HepG2 (cell line): Measurements from ENCODE around the gene PNP. TPM values are rescaled to one million over a fixed set of nuclear protein-coding genes. Genes with fewer than 3 reads are reported as not detected.
A peak's percentile ranks its signal among the peaks of the same experiment; 100 is the strongest.

Source experiments
- ATAC-seq: fragments of 200-7000 bp; cut with Tn5 transposase; 3 replicates; pipeline ENCODE4 v1.9.1; 2020; ENCODE audit warnings: mild to moderate bottlenecking, moderate library complexity
- BruUV-seq: library from RNA; stranded (reverse); fragments of 400-500 nt; replicated peaks from 2 replicates; lab custom pipeline; 2021; lab: Mats Ljungman, UMichigan
- CTCF ChIA-PET: fragments of 300-600 bp; formaldehyde crosslinking; extraction: SDS; loops from one replicate; lab custom pipeline; 2021; ENCODE audit warnings: low total read pairs, inconsistent platforms, low intra/inter-chr PET ratio; lab: Yijun Ruan, JAX
- POLR2A ChIA-PET: fragments of 350-600 bp; sonication (Branson Sonifier 250); formaldehyde crosslinking; loops from one replicate; lab custom pipeline; 2020; ENCODE audit warnings: antibody characterized with exemption, inconsistent platforms; lab: Yijun Ruan, JAX
- DNase-seq: peaks from one replicate; pipeline ENCODE4 v3.0.0-alpha.2; 2015; ENCODE audit warnings: low spot score
- FAIRE-seq: peaks from 3 replicates; lab custom pipeline; 2011; peaks lifted over from hg19 to GRCh38; lab: Jason Lieb, UNC
- H2AFZ ChIP-seq: one replicate; pipeline ENCODE4 v1.6.1; 2011; ENCODE audit warnings: low read length, inconsistent platforms
- H3K27ac ChIP-seq: fragments of 300-600 bp; 3 replicates; pipeline ENCODE4 v1.8.0; 2011; ENCODE audit warnings: mixed run types, mild to moderate bottlenecking, mixed read lengths, low read length, inconsistent platforms; ENCODE audit not compliant: insufficient read depth; ENCODE audit errors: extremely low read length
- H3K27me3 ChIP-seq, 2 experiments: fragments of 200-600 bp in 1 of 2; 2 replicates in 1 of 2; 3 replicates in 1 of 2; pipeline versions ENCODE4 v1.6.0 to v1.8.0; 2011; ENCODE audit warnings: low read length in 2 of 2, mild to moderate bottlenecking in 2 of 2, moderate library complexity in 2 of 2, inconsistent platforms in 1 of 2; ENCODE audit not compliant: insufficient read depth in 2 of 2, control insufficient read depth in 1 of 2
- H3K36me3 ChIP-seq, 2 experiments: fragments of 200-600 bp in 1 of 2; replicated peaks in 1 of 2; 2 replicates in 1 of 2; 3 replicates in 1 of 2; pipeline versions ENCODE4 v1.5.1 to v1.8.0; 2011; ENCODE audit warnings: low read length in 2 of 2, inconsistent platforms in 1 of 2; ENCODE audit not compliant: insufficient read depth in 2 of 2, control insufficient read depth in 1 of 2
- H3K4me1 ChIP-seq: 2 replicates; pipeline ENCODE4 v1.5.1; 2012; ENCODE audit warnings: low read length, inconsistent platforms; ENCODE audit not compliant: insufficient read depth
- H3K4me2 ChIP-seq: 2 replicates; pipeline ENCODE4 v1.6.0; 2011; ENCODE audit warnings: low read depth, low read length, inconsistent platforms
- H3K4me3 ChIP-seq, 3 experiments: fragments of 200-600 bp in 1 of 3; sonication (generic), shearing (Covaris generic) in 1 of 3; replicated peaks in 1 of 3; 2 replicates each; pipeline ENCODE4 v1.5.1; 2011 to 2016; ENCODE audit warnings: low read length in 3 of 3, inconsistent platforms in 2 of 3, low read depth in 2 of 3, mild to moderate bottlenecking in 2 of 3, control low read depth in 1 of 3, mixed read lengths in 1 of 3; ENCODE audit not compliant: insufficient read depth in 1 of 3
- H3K79me2 ChIP-seq: one replicate; pipeline ENCODE4 v1.6.1; 2011; ENCODE audit warnings: low read length, inconsistent platforms; ENCODE audit not compliant: insufficient read depth
- H3K9ac ChIP-seq: 2 replicates; pipeline ENCODE4 v1.6.0; 2011; ENCODE audit warnings: mild to moderate bottlenecking, low read depth, low read length, inconsistent platforms; ENCODE audit not compliant: insufficient read depth
- H3K9me3 ChIP-seq: 2 replicates; pipeline ENCODE4 v1.5.1; 2012; ENCODE audit warnings: mild to moderate bottlenecking, low read length
- H4K20me1 ChIP-seq: 2 replicates; pipeline ENCODE4 v1.6.0; 2011; ENCODE audit warnings: inconsistent platforms, mild to moderate bottlenecking, low read length, moderate library complexity; ENCODE audit not compliant: insufficient read depth
- CBX1 ChIP-seq: IDR thresholded peaks from one replicate; pipeline ENCODE4 v1.6.1; 2016; ENCODE audit warnings: antibody characterized with exemption, low read depth
- CEBPZ ChIP-seq: IDR thresholded peaks from 2 replicates; pipeline ENCODE4 v1.6.1; 2012; ENCODE audit warnings: low read length, improper control_type of control experiment
- GTF2F1 ChIP-seq: fragments of 150-350 bp; IDR thresholded peaks from 2 replicates; pipeline ENCODE4 v1.6.1; 2014; ENCODE audit warnings: low read length
- HDAC1 ChIP-seq: sonication (generic); formaldehyde crosslinking; IDR thresholded peaks from 2 replicates; pipeline ENCODE4 v1.5.1; 2020; ENCODE audit warnings: mild to moderate bottlenecking, missing genetic modification reagents
- ISX ChIP-seq: sonication (generic); formaldehyde crosslinking; conservative IDR thresholded peaks from 2 replicates; pipeline ENCODE4 v1.5.0; 2020; ENCODE audit warnings: missing genetic modification reagents
- KDM2A ChIP-seq: sonication (generic); formaldehyde crosslinking; IDR thresholded peaks from 2 replicates; pipeline ENCODE4 v1.4.0; 2020; ENCODE audit warnings: low read depth, missing genetic modification reagents, borderline replicate concordance
- KDM5B ChIP-seq: sonication (generic); formaldehyde crosslinking; IDR thresholded peaks from 2 replicates; pipeline ENCODE4 v1.4.0; 2020; ENCODE audit warnings: missing genetic modification reagents, mild to moderate bottlenecking, borderline replicate concordance
- NR2F1 ChIP-seq, 2 experiments: fragments of 450-650 bp in 1 of 2; formaldehyde crosslinking in 1 of 2; IDR thresholded peaks; 2 replicates each; pipeline versions ENCODE4 v1.5.0 to v1.6.1; 2016 to 2020; ENCODE audit warnings: mild to moderate bottlenecking in 1 of 2, missing compliant biosample characterization in 1 of 2, missing genetic modification reagents in 1 of 2, moderate library complexity in 1 of 2
- PHF8 ChIP-seq: sonication (generic); formaldehyde crosslinking; IDR thresholded peaks from 2 replicates; pipeline ENCODE4 v1.5.0; 2020; ENCODE audit warnings: missing genetic modification reagents
- THAP8 ChIP-seq: sonication (generic); formaldehyde crosslinking; IDR thresholded peaks from 2 replicates; pipeline ENCODE4 v1.5.1; 2020; ENCODE audit warnings: missing genetic modification reagents, mild to moderate bottlenecking, borderline replicate concordance
- ZNF143 ChIP-seq: sonication (generic); formaldehyde crosslinking; IDR thresholded peaks from 2 replicates; pipeline ENCODE4 v1.4.0; 2020; ENCODE audit warnings: missing genetic modification reagents
- ZNF430 ChIP-seq: sonication (generic); formaldehyde crosslinking; IDR thresholded peaks from 2 replicates; pipeline ENCODE4 v1.9.0; 2021; ENCODE audit warnings: mild to moderate bottlenecking, missing genetic modification reagents
- ZNF709 ChIP-seq: sonication (generic); formaldehyde crosslinking; IDR thresholded peaks from 2 replicates; pipeline ENCODE4 v1.5.0; 2020; ENCODE audit warnings: mild to moderate bottlenecking, missing genetic modification reagents
- WGBS: methylation state at CpG from one replicate; pipeline ENCODE4 v1.1.6; 2017; ENCODE audit warnings: low lambda C conversion rate; 5-methylcytosine and 5-hydroxymethylcytosine counted together
- in situ Hi-C: cut with HindIII; loops from 2 replicates; pipeline ENCODE4 v1.10.0; 2017; ENCODE audit warnings: low pct_unique_long_range_greater_than_20kb; ENCODE audit not compliant: extremely low pct_ligation_motif_present
- intact Hi-C: fragments of 100-400 bp; cut with micrococcal nuclease; formaldehyde crosslinking; loops from one replicate; pipeline ENCODE4 v1.10.0; 2022; ENCODE audit not compliant: unreplicated experiment
- polyA plus RNA-seq, 8 experiments: library from polyadenylated mRNA; depleted of rRNA in 3 of 8; stranded (reverse) in 7 of 8; unstranded in 1 of 8; fragments of >200 nt; fragmentation: Illumina TruSeq in 4 of 8; extraction: Trizol in 4 of 8; gene quantifications; 2 replicates each; pipeline versions ENCODE4 v1.2.1 to v1.2.3, GENCODE V29; 2011 to 2016; ENCODE audit warnings: low read depth in 4 of 8, missing spikeins in 1 of 8, mixed read lengths in 1 of 8; ENCODE audit not compliant: insufficient read depth in 1 of 8
- total RNA-seq, 5 experiments: library from RNA; depleted of rRNA; stranded (reverse); fragments of >200 nt; fragmentation: Illumina TruSeq; extraction: Trizol; gene quantifications; 2 replicates each; pipeline ENCODE4 v1.2.3, GENCODE V29; 2016; ENCODE audit warnings: low read depth in 1 of 5
- TF ChIP-seq, protein P1 (sequence below): sonication (generic); formaldehyde crosslinking; IDR thresholded peaks from 2 replicates; pipeline ENCODE4 v1.8.0; 2022; ENCODE audit warnings: missing genetic modification reagents, mild to moderate bottlenecking, inconsistent platforms, borderline replicate concordance
- TF ChIP-seq, protein P2 (sequence below): sonication (generic); formaldehyde crosslinking; IDR thresholded peaks from 2 replicates; pipeline ENCODE4 v1.9.0; 2021; ENCODE audit warnings: missing genetic modification reagents, mild to moderate bottlenecking, borderline replicate concordance

PNP gene
- total and polyA plus RNA-seq, 2 of the 13 experiments (the other 11 are each of a cell fraction or from before 2014, with no cell fraction given), result 45.4 to 74.8 TPM

DNA sequence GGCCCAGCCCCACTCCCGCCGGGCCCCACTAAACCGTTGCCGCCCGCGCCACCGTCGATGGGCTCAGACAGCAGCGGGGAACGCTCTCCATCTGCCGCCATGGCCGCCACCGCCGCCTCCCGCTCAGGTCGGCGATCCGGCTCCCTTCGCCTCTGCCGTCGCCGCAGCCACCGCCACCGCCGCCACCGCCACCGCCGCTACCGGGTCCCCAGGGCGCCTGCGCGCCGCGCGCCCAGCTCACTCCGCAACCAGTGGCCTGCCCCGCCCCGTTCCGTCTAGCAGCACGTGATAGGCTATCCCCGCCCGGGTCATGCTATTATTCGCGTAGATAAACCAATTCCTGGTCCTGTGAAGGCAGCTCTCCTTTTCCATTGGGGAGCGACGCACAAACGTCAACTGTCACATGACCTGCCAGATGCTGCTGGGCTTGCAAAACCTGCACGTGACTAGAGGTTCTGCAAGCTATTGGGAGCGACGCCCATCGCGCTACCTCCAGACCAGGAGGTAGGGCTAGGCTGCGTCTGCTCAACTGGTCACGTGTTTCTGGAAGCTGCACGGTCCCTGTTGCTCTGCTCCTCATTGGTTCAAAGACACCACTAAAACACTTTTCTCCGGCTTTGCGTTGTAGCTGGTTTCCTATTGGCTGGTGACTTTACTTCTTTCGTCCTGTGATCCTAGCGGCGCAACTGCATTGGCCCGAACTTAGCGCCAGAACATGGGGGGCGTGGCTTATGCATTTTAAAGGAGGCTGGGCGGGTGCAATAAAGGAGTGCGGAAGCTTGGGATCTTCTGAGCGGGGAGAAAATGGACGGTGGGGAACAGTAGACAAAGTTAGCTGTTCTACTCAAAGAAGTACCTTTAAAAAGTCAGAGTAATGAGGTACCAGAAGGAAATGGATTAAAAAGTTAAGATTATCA lies 7.7 kb upstream of the PNP start, which contains the start of gene PIP4P1:
PIP4P1 (minus strand) TSS at position 210 of the 917 bp plus-strand sequence; CDS start at position 101, 109 bp downstream.
- peak; percentile 97 for ATAC-seq
- H3K27ac ChIP-seq, result peak within 1 kb of the TSS; percentile 80
- H3K27me3 ChIP-seq, result no peaks in the 10 kb centered on the region; a peak in 1 of 5 replicates
- H3K79me2 ChIP-seq, result peaks cover 24% of the 10 kb centered on the region
- in situ Hi-C loops (loop anchor here (5.0 to 25.0 kb wide), 4 partner anchors 124 to 513 kb away; partner anchors contain the start of genes CCNB1IP1, PARP2 and RNASE4), intact Hi-C loops (loop anchor here (1.0 to 2.0 kb wide), 5 partner anchors 8 to 1015 kb away; partner anchors contain the start of genes PARP2, PNP, RAB2B and RNASE4)
- 3% methylated on average over 31 of the region's 67 CpGs for WGBS
- H3K36me3 ChIP-seq, result peaks cover 11 to 30% of the 10 kb centered on the region in 2 experiments
- H2AFZ ChIP-seq, result peak within 1 kb of the TSS; percentile 29
- H3K9ac ChIP-seq, result peak within 1 kb of the TSS; percentile 87
- H3K4me2 ChIP-seq, result peak within 1 kb of the TSS; percentile 88
- H3K4me3 ChIP-seq, result peak within 1 kb of the TSS; percentile 67 to 89 (median 78)
- no TSS peak for BruUV-seq
- peak; percentile 100 for DNase-seq
- H3K4me1 ChIP-seq, result peaks cover 56% of the 10 kb centered on the region
- peak; percentile 100 for FAIRE-seq
- H3K9me3 ChIP-seq, result no peaks in the 10 kb centered on the region
- no peaks in the 10 kb centered on the region for H4K20me1 ChIP-seq
- ChIA-PET POLR2A (interaction anchor here (0.7 to 3.6 kb wide), 36 partner anchors 8 to 610 kb away, joined by 3 to 57 read pairs (median 4); partner anchors contain the start of genes ANG, PARP2, PNP and RNASE4), CTCF (interaction anchor here (0.7 kb wide), 1 partner anchor 148 kb away, joined by 3 read pairs; no protein-coding TSS in a partner anchor)
- TF ChIP-seq, protein P1, sequence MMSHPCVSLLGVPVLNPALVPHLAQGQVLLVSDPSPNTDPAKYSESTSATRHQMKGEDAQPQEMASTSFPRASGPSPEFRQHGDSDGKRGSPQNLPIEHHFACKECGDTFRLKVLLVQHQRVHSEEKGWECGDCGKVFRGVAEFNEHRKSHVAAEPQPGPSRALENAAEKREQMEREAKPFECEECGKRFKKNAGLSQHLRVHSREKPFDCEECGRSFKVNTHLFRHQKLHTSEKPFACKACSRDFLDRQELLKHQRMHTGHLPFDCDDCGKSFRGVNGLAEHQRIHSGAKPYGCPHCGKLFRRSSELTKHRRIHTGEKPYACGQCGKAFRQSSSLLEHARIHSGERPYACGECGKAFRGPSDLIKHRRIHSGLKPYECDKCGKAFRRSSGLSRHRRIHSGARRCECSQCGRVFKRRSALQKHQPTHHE (CRISPR knock-in tag), result peak; percentile 89
- peak; percentile 80 for TF ChIP-seq KDM2A (CRISPR knock-in tag)
- TF ChIP-seq PHF8, result peak; percentile 81
- peak; percentile 70; the same call in 1 of the 2 replicates for TF ChIP-seq ZNF709 (CRISPR knock-in tag)
- no peak for TF ChIP-seq CBX1
- TF ChIP-seq GTF2F1, result peak; percentile 92; the same call in 1 of the 2 replicates
- no peak for TF ChIP-seq CEBPZ
- no peak; the same call in none of the 2 replicates for TF ChIP-seq THAP8 (CRISPR knock-in tag)
- TF ChIP-seq, protein P2, sequence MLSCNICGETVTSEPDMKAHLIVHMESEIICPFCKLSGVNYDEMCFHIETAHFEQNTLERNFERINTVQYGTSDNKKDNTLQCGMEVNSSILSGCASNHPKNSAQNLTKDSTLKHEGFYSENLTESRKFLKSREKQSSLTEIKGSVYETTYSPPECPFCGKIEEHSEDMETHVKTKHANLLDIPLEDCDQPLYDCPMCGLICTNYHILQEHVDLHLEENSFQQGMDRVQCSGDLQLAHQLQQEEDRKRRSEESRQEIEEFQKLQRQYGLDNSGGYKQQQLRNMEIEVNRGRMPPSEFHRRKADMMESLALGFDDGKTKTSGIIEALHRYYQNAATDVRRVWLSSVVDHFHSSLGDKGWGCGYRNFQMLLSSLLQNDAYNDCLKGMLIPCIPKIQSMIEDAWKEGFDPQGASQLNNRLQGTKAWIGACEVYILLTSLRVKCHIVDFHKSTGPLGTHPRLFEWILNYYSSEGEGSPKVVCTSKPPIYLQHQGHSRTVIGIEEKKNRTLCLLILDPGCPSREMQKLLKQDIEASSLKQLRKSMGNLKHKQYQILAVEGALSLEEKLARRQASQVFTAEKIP, result no peak
- peak; percentile 92 for TF ChIP-seq HDAC1 (CRISPR knock-in tag)
- TF ChIP-seq ZNF430 (CRISPR knock-in tag), result peak; percentile 60; the same call in 1 of the 2 replicates
- peak; percentile 68 for TF ChIP-seq ZNF143
- no peak for TF ChIP-seq ISX (CRISPR knock-in tag)
- no peak for TF ChIP-seq NR2F1 (CRISPR knock-in tag; IDR thresholded peaks at IDR 0.05)
- peak; percentile 87; the same call in 1 of the 2 replicates for TF ChIP-seq KDM5B (CRISPR knock-in tag)
